ENCODE measurements around the gene CLCN1.
A peak's percentile ranks its signal among the peaks of the same experiment; 100 is the strongest.

Gene CLCN1

DNA sequence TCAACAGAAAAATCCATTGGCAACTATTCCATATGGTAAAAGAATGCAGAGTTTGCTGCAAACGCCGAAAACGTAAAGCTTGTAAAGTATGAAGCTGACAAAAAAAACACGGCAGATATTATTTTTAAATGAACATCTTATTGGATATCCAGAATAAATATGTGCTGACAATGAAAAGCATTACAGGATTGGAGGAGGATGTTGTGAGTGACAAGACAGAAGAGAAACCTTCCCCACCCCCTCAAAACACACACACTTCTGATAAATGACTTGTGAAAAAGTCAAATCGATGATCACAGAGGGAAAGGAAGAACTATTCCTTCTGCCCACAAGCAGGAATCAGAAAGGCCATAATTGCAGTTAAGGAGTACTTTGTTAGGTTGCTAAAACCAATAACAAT is 32.0 kb downstream of the CLCN1 start:
- Histone ChIP-seq H3K4me1 (no peaks in the 10 kb centered on the region), H4K20me1 (no peaks in the 10 kb centered on the region), H3K27ac (no peak overlapping the region), H3K9me3 (peaks cover 6% of the 10 kb centered on the region; the same call in 1 of the 2 replicates), H3K9ac (no peak overlapping the region), H3K4me2 (no peak overlapping the region), H3K36me3 (no peaks in the 10 kb centered on the region), H3K4me3 (no peak overlapping the region), H3K27me3 (no peaks in the 10 kb centered on the region)
- TF ChIP-seq Cebpa-rat (IDR thresholded peaks at IDR 0.05): no peak

DNA sequence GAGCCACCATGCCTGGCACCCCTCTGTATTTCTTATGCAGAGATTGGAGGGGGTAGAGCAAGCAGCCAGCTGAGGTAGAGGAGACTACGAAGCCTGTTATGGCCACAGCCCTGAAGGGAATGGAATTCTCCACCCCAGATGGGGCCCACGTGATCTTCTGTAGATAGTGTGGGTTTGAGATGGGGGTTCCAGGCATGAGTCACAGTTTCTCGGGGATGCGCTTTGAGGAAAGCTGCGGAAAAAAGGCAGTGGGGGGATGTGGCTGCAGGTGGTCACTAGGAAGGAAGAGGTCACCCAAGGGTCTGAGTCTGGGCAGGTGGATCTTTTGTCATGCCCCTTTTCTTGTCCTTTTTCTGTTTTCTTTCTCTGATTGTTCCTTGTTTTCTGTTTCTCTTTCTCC is 35.1 kb downstream of the CLCN1 start:
- Histone ChIP-seq H3K9ac (no peak overlapping the region), H3K9me3 (peaks cover 6% of the 10 kb centered on the region; the same call in 1 of the 2 replicates), H3K4me2 (no peak overlapping the region), H4K20me1 (no peaks in the 10 kb centered on the region), H3K27ac (no peak overlapping the region), H3K27me3 (no peaks in the 10 kb centered on the region), H3K4me1 (peaks cover 10% of the 10 kb centered on the region; the same call in 1 of the 2 replicates), H3K36me3 (no peaks in the 10 kb centered on the region), H3K4me3 (no peak overlapping the region)
- no peak for TF ChIP-seq Cebpa-rat (IDR thresholded peaks at IDR 0.05)

DNA sequence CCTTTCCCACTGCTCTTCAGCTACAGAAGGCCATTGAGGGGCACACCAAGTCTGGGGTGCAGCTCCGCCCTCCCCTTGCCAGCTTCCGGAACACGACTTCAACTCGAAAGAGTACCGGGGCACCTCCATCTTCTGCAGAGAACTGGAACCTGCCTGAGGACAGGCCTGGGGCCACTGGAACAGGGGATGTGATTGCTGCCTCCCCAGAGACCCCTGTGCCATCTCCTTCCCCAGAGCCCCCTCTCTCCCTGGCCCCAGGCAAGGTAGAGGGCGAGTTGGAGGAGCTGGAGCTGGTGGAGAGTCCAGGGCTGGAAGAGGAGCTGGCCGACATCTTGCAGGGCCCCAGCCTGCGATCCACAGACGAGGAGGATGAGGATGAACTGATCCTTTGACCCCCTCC is 35.7 kb downstream of the CLCN1 start:
- no peaks in the 10 kb centered on the region for H3K36me3 ChIP-seq
- H3K4me2 ChIP-seq: no peak overlapping the region
- no peak overlapping the region for H3K27ac ChIP-seq
- H3K4me1 ChIP-seq: peaks cover 10% of the 10 kb centered on the region; the same call in 1 of the 2 replicates
- no peaks in the 10 kb centered on the region for H4K20me1 ChIP-seq
- no peak for TF ChIP-seq Cebpa-rat (IDR thresholded peaks at IDR 0.05)
- H3K9me3 ChIP-seq: peaks cover 6% of the 10 kb centered on the region; the same call in 1 of the 2 replicates
- H3K27me3 ChIP-seq: no peaks in the 10 kb centered on the region
- no peak overlapping the region for H3K9ac ChIP-seq
- no peak overlapping the region for H3K4me3 ChIP-seq

DNA sequence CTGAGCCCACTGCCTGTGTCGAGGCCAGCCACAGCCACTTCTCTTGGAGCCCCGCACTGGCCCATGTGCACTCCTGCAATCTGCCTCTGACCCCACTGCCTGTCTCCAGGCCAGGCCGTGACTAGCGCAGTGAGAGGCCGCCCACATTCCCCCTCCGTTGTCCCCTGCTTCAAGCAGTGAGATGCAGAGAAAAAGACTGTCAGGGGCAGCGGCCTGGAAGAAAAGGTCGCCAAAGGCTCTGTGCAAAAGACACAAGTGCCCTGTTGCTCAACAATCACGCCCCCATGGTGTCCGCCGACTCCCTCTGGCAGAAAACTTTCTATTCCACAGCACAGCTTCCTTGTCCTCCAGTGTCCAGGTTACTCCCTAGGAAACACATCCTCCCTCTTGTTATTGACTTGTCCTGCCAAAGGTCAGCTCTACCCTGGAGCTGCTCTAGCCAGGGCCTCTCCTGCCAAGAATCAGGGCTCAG is 36.7 kb downstream of the CLCN1 start:
- peaks cover 10% of the 10 kb centered on the region; the same call in 1 of the 2 replicates for H3K4me1 ChIP-seq
- no peak overlapping the region for H3K27ac ChIP-seq
- no peaks in the 10 kb centered on the region for H3K36me3 ChIP-seq
- H4K20me1 ChIP-seq: no peaks in the 10 kb centered on the region
- no peak overlapping the region for H3K4me2 ChIP-seq
- H3K27me3 ChIP-seq: no peaks in the 10 kb centered on the region
- TF ChIP-seq Cebpa-rat (IDR thresholded peaks at IDR 0.05): no peak
- peaks cover 1% of the 10 kb centered on the region; the same call in 1 of the 2 replicates for H3K9me3 ChIP-seq
- no peak overlapping the region for H3K9ac ChIP-seq
- H3K4me3 ChIP-seq: no peak overlapping the region

DNA sequence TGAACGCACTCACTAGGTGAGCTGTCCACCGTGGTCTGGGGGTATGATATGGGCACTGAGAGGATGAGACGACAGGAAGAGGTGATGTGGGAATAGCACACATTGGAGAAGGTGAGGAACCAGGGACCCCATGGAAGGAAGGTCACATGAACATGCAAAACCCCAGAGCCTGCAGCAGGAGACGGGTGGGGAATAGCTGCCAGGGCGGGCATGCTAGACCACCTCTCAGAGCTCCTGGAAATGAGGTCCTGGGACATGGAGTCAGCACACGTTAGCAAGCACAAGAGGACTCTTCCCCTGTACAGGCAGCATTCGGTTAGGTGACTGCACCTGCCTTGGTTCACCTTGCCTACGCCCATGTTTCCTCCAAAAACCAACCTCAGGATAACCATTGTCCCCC is 38.5 kb downstream of the CLCN1 start:
- no peak overlapping the region for H3K9ac ChIP-seq
- no peaks in the 10 kb centered on the region for H4K20me1 ChIP-seq
- TF ChIP-seq Cebpa-rat (IDR thresholded peaks at IDR 0.05): no peak

DNA sequence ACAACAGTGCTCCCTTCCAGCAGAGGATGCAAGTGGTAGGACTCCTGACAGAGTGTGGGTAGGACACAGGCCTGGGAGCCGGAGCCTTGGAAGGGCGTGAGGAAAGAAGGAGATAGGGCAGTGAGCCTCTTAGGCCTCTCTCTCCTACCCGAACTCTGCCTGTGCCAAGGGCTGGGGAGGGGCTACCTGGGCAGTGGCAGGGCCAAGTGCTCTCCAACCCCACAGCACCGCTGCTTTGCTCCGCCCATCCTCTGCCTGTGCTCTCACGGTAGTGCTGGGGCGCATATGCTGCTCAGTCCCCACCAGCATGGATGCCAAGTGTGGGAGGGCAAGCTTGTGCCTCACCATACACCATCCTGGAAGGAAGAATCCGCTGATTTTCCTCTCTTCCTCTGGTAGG is 39.1 kb downstream of the CLCN1 start:
- Histone ChIP-seq H3K9ac (no peak overlapping the region), H3K36me3 (no peaks in the 10 kb centered on the region), H3K9me3 (no peaks in the 10 kb centered on the region), H3K4me3 (no peak overlapping the region), H3K27me3 (peaks cover 24% of the 10 kb centered on the region), H3K27ac (no peak overlapping the region), H3K4me2 (no peak overlapping the region), H4K20me1 (0 out of 2 replicates have a peak, but pooled peaks cover 5% of the 10 kb centered on the region), H3K4me1 (peaks cover 19% of the 10 kb centered on the region; the same call in 1 of the 2 replicates)
- TF ChIP-seq Cebpa-rat (IDR thresholded peaks at IDR 0.05): no peak

More for the DNA sequence above, 38.5 kb downstream of the CLCN1 start:
- Histone ChIP-seq H3K27ac (no peak overlapping the region), H3K4me2 (no peak overlapping the region), H3K4me1 (peaks cover 19% of the 10 kb centered on the region; the same call in 1 of the 2 replicates), H3K36me3 (no peaks in the 10 kb centered on the region), H3K9me3 (no peaks in the 10 kb centered on the region), H3K4me3 (no peak overlapping the region), H3K27me3 (peaks cover 18% of the 10 kb centered on the region)

DNA sequence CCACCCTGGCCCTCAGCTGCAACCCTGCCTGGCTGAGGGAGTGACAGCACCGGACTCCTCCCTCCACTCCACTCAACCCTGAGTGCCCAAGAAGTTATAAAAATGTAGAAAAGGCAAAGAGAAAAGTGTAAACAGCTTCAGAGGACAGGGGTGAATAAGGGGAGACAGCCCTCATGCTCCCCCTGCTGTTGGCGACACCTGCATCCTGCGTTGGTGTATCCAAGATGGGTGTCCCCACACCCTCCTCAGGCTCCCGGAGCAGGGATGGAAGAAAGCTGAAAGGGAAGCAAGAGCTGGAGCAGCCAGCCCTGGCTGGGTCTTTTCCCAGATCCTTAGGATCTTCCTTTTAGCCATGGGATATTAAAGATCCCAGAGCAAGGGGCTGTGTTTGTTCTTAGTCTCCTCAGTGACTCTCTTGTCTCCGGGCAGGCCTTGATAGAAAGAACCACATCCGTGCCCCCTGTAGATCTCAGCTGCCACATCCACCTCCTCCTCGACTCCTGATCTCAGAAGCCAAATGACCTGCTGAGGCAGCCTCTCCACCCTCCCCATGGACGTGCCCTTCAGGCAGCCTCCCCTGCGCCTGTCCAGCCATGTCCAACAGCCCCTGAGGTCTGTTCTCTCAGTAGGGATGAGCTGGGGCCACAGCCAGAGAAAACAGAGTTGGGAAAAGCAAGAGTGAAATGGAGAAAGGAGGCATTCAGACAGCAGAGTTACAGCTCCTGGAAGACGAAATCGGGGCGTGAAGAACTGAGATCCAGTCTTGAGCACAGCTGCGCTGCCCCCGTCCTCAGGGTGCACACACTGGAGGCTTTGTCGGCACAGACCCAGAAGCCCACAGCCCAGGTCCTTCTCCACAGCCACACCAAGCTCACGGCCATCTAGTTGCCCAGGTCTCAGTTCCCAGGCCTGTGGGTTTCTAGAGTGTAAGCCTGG is 39.8 kb downstream of the CLCN1 start:
- TF ChIP-seq Cebpa-rat (IDR thresholded peaks at IDR 0.05): no peak
- Histone ChIP-seq H3K9ac (no peak overlapping the region), H3K36me3 (no peaks in the 10 kb centered on the region), H3K27ac (no peak overlapping the region), H3K4me3 (no peak overlapping the region), H4K20me1 (0 out of 2 replicates have a peak, but pooled peaks cover 13% of the 10 kb centered on the region), H3K27me3 (peaks cover 31% of the 10 kb centered on the region), H3K4me2 (no peak overlapping the region), H3K9me3 (no peaks in the 10 kb centered on the region), H3K4me1 (peaks cover 19% of the 10 kb centered on the region; the same call in 1 of the 2 replicates)

DNA sequence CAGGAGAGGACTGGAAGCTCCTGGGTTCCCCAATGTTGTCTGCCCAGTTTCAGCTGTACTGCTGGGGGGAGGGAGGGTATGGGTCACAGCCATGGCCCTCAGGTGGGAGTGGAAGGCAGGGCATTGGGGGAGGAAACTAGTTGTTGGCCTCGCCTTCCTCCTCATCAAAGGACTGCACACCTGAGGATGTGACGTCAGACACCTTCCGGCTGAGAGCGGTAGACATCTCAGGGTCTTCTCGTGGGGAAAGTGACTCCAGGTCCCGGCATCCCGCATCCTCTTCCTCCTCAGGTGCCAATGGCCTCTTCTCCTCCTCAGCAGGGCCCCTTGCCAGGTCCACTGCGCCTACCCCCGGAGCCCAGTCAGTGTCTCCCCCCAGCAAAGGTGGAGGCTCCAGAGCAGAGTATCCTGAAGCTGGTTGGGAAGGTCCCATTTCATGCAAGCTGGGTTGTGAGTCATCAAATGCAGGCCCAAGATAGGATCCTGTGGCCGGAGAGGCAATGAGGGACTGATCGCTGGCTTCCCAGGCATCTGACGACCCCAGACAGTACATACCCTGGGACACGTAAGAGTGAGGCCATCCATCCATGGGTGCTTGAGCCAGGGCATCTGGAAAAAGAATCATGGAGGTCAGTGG is 40.6 kb downstream of the CLCN1 start:
- H3K36me3 ChIP-seq: no peaks in the 10 kb centered on the region
- peaks cover 39% of the 10 kb centered on the region for H3K27me3 ChIP-seq
- peaks cover 19% of the 10 kb centered on the region; the same call in 1 of the 2 replicates for H3K4me1 ChIP-seq

DNA sequence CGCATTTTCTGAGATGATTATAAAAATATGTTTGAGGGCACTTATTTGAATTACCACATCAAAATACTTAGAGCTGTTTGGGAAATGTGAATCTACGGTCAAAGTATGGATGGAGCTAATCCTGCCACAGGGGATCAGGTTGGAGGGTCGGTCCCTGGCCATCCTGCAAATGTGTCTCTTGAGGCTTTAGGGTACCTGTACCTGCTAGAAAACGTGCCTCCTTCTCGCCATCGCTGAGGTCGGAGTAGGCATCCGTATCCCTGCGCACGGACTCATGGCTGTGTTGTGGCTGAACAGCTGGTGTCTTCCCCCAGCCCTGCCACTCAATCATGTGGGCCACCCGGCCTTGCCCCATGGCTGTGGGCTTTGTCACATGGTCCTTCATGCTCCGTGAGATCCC is 42.7 kb downstream of the CLCN1 start:
- Histone ChIP-seq H3K4me3 (no peak overlapping the region), H3K4me2 (peak overlapping the region; percentile 32; the same call in 1 of the 2 replicates), H4K20me1 (peaks cover 25% of the 10 kb centered on the region), H3K4me1 (peaks cover 16% of the 10 kb centered on the region; the same call in 1 of the 2 replicates), H3K9ac (no peak overlapping the region), H3K27me3 (peaks cover 60% of the 10 kb centered on the region), H3K36me3 (no peaks in the 10 kb centered on the region), H3K27ac (no peak overlapping the region), H3K9me3 (no peaks in the 10 kb centered on the region)
- TF ChIP-seq Cebpa-rat (IDR thresholded peaks at IDR 0.05): no peak

More for the DNA sequence above, 40.6 kb downstream of the CLCN1 start:
- no peak for TF ChIP-seq Cebpa-rat (IDR thresholded peaks at IDR 0.05)
- H4K20me1 ChIP-seq: 0 out of 2 replicates have a peak, but pooled peaks cover 16% of the 10 kb centered on the region
- H3K27ac ChIP-seq: no peak overlapping the region
- no peak overlapping the region for H3K9ac ChIP-seq
- H3K4me2 ChIP-seq: no peak overlapping the region
- no peaks in the 10 kb centered on the region for H3K9me3 ChIP-seq
- no peak overlapping the region for H3K4me3 ChIP-seq
